GM13976 (cell line): Measurements from ENCODE around the gene HS3ST4.

ENCODE experiments used
- DNase-seq: peaks from one replicate; pipeline ENCODE4 v3.0.0; 2012; ENCODE audit warnings: low spot score
- CTCF ChIP-seq: IDR thresholded peaks from 2 replicates; pipeline ENCODE4 v1.5.1; 2012; ENCODE audit warnings: borderline replicate concordance, mild to moderate bottlenecking; ENCODE audit not compliant: insufficient read depth; ENCODE audit errors: extremely low read depth, missing control alignments, control extremely low read depth
- in situ Hi-C: fragments of 300-500 bp; cut with MboI; formaldehyde crosslinking; loops from one replicate; pipeline ENCODE4 v1.12.0; 2022; ENCODE audit warnings: low sequenced_read_pairs, mixed read lengths, inconsistent platforms; ENCODE audit not compliant: unreplicated experiment

HS3ST4 gene

GRCh38 chr16:26134588-26134987 is 442.8 kb downstream of the HS3ST4 start:
- in situ Hi-C loops, result no loop called here
- no peak for TF ChIP-seq CTCF
- DNase-seq, result no peak

GRCh38 chr16:26137956-26138355 is 446.2 kb downstream of the HS3ST4 start:
- no peak for DNase-seq
- in situ Hi-C loops, result no loop called here
- TF ChIP-seq CTCF, result no peak

GRCh38 chr16:26139091-26139490 is 447.3 kb downstream of the HS3ST4 start:
- in situ Hi-C loops, result no loop called here
- no peak for DNase-seq
- no peak for TF ChIP-seq CTCF

- in situ Hi-C loops, result no loop called here
- DNase-seq, result no peak
- no peak for TF ChIP-seq CTCF
Observed at GRCh38 chr16:26139884-26140283, 448.1 kb downstream of the HS3ST4 start.

- DNase-seq, result no peak
- no peak for TF ChIP-seq CTCF
- in situ Hi-C loops, result no loop called here
Observed at GRCh38 chr16:26149364-26150190, 457.8 kb downstream of the HS3ST4 start.

GRCh38 chr16:26155221-26155620 is 463.5 kb downstream of the HS3ST4 start:
- in situ Hi-C loops, result no loop called here
- no peak for TF ChIP-seq CTCF
- DNase-seq, result no peak
